SK-N-SH treated with all-trans-retinoic acid at 6 μM for 48 hours (cell line): ENCODE data around the gene FGGY.

Experiments
- CSDC2 ChIP-seq: fragments of 250-450 bp; sonication (Bioruptor Pico); IDR thresholded peaks from 2 replicates; pipeline ENCODE4 v1.5.0; 2020; ENCODE audit warnings: mild to moderate bottlenecking, moderate library complexity
- TCF4 ChIP-seq: fragments of 250-450 bp; sonication (Bioruptor Pico); IDR thresholded peaks from 2 replicates; pipeline ENCODE4 v1.8.0; 2021; ENCODE audit warnings: mild to moderate bottlenecking, moderate library complexity, borderline replicate concordance
- ZC3H10 ChIP-seq: fragments of 250-450 bp; sonication (Bioruptor Pico); IDR thresholded peaks from 2 replicates; pipeline ENCODE4 v1.5.1; 2021; ENCODE audit warnings: mild to moderate bottlenecking, moderate library complexity
- ZFP3 ChIP-seq: fragments of 250-450 bp; sonication (Bioruptor Pico); IDR thresholded peaks from 2 replicates; pipeline ENCODE4 v1.5.0; 2020; ENCODE audit warnings: mild to moderate bottlenecking, moderate library complexity
- ZFP30 ChIP-seq: fragments of 450-650 bp; formaldehyde crosslinking; IDR thresholded peaks from 2 replicates; pipeline ENCODE4 v1.5.0; 2022; ENCODE audit warnings: mild to moderate bottlenecking, moderate library complexity
- ZNF70 ChIP-seq: fragments of 450-650 bp; formaldehyde crosslinking; IDR thresholded peaks from 2 replicates; pipeline ENCODE4 v1.5.0; 2020; ENCODE audit warnings: mild to moderate bottlenecking, moderate library complexity
- ZNF8 ChIP-seq: fragments of 450-650 bp; formaldehyde crosslinking; IDR thresholded peaks from 2 replicates; pipeline ENCODE4 v1.5.0; 2020; ENCODE audit warnings: mild to moderate bottlenecking, moderate library complexity
- TF ChIP-seq, protein P1 (sequence below): fragments of 250-450 bp; sonication (Bioruptor Pico); IDR thresholded peaks from 2 replicates; pipeline ENCODE4 v1.5.1; 2020; ENCODE audit warnings: low read depth, mild to moderate bottlenecking, moderate library complexity
- TF ChIP-seq, protein P2 (sequence below): fragments of 250-450 bp; sonication (Bioruptor Pico); IDR thresholded peaks from 2 replicates; pipeline ENCODE4 v1.8.0; 2020; ENCODE audit warnings: mild to moderate bottlenecking, moderate library complexity, borderline replicate concordance
- TF ChIP-seq, protein P3 (sequence below): fragments of 250-450 bp; sonication (Bioruptor Pico); IDR thresholded peaks from 2 replicates; pipeline ENCODE4 v1.5.1; 2021; ENCODE audit warnings: mild to moderate bottlenecking, moderate library complexity

DNA sequence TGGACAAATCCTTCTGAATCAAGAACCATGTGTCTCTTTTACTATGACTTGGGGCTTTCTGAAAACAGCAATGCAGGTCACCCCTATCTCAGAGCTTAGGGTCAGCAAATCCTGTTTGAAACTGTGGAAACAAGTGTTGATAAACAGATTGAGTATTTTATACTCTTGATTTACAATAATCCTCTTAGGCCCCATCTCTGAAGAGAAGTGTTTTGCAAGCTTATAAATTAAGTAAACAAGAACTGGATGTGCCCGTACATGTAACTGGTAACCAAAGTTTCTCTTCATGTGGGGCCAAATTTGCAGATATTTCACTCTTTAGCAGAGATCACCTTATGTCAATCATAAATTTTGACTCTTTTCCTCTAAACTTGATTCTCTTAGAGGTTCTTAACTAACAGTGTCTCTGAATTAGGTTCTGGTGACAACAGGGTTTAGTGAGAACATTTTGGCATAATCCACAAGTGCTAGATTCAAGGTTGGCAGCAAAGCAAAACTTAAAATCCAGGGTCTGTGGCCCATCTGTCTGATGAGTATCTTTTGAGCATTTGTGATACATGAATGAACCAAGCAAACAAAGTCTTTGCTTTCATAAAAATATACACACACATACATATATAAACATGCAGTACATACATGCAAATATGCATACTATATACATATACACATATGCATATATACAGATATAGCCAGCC is 334.8 kb downstream of the FGGY start:
- TF ChIP-seq, protein P1, sequence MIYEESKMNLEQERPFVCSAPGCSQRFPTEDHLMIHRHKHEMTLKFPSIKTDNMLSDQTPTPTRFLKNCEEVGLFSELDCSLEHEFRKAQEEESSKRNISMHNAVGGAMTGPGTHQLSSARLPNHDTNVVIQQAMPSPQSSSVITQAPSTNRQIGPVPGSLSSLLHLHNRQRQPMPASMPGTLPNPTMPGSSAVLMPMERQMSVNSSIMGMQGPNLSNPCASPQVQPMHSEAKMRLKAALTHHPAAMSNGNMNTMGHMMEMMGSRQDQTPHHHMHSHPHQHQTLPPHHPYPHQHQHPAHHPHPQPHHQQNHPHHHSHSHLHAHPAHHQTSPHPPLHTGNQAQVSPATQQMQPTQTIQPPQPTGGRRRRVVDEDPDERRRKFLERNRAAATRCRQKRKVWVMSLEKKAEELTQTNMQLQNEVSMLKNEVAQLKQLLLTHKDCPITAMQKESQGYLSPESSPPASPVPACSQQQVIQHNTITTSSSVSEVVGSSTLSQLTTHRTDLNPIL (CRISPR knock-in tag): no peak
- TF ChIP-seq ZFP3 (CRISPR knock-in tag) (no peak), TCF4 (CRISPR knock-in tag) (no peak), ZFP30 (CRISPR knock-in tag) (no peak), CSDC2 (CRISPR knock-in tag) (no peak), ZNF8 (CRISPR knock-in tag) (no peak), ZC3H10 (no peak), ZNF70 (CRISPR knock-in tag) (no peak)
- TF ChIP-seq, protein P2, sequence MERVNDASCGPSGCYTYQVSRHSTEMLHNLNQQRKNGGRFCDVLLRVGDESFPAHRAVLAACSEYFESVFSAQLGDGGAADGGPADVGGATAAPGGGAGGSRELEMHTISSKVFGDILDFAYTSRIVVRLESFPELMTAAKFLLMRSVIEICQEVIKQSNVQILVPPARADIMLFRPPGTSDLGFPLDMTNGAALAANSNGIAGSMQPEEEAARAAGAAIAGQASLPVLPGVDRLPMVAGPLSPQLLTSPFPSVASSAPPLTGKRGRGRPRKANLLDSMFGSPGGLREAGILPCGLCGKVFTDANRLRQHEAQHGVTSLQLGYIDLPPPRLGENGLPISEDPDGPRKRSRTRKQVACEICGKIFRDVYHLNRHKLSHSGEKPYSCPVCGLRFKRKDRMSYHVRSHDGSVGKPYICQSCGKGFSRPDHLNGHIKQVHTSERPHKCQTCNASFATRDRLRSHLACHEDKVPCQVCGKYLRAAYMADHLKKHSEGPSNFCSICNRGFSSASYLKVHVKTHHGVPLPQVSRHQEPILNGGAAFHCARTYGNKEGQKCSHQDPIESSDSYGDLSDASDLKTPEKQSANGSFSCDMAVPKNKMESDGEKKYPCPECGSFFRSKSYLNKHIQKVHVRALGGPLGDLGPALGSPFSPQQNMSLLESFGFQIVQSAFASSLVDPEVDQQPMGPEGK: no peak
- TF ChIP-seq, protein P3, sequence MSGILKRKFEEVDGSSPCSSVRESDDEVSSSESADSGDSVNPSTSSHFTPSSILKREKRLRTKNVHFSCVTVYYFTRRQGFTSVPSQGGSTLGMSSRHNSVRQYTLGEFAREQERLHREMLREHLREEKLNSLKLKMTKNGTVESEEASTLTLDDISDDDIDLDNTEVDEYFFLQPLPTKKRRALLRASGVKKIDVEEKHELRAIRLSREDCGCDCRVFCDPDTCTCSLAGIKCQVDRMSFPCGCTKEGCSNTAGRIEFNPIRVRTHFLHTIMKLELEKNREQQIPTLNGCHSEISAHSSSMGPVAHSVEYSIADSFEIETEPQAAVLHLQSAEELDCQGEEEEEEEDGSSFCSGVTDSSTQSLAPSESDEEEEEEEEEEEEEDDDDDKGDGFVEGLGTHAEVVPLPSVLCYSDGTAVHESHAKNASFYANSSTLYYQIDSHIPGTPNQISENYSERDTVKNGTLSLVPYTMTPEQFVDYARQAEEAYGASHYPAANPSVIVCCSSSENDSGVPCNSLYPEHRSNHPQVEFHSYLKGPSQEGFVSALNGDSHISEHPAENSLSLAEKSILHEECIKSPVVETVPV (CRISPR knock-in tag): no peak
